ENCODE measurements around the gene ZNF710. TPM values are rescaled to one million over a fixed set of nuclear protein-coding genes. Genes with fewer than 3 reads are reported as not detected.

Gene ZNF710
- total and polyA plus RNA-seq, 2 experiments from 2014 or later = 7.8 to 22.2 TPM

DNA sequence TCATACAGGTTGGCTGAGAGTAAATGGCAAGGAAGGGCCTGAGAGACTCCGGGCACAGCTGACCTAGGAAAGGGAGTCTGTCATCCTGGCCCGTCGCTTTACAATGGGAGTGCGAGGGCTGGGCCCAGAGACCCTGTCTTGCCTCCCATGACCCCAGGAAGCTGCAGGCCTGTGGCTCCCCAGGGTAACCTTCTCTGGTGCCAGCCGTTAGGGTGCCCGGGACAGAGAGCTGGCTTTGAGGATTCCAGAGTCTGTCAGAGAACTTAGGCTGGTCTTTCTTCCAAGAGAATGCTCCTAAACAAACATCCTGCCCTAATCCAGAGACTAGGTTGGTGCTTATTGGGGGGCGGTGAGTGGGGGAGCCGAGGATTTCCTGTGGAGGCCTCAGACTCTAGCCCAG, 18.5 kb downstream of the ZNF710 start:
- no peak for DNase-seq (ENCODE audit: low read depth in 1 of 2, low spot score in 1 of 2)
- Histone ChIP-seq H3K36me3 (no peaks in the 10 kb centered on the region), H3K27ac (no peak overlapping the region), H3K9me3 (ENCODE audit: low read depth) (no peaks in the 10 kb centered on the region), H3K4me1 (ENCODE audit: low read depth) (no peaks in the 10 kb centered on the region), H3K4me3 (no peak overlapping the region), H3K27me3 (no peaks in the 10 kb centered on the region)
- TF ChIP-seq, protein P1, sequence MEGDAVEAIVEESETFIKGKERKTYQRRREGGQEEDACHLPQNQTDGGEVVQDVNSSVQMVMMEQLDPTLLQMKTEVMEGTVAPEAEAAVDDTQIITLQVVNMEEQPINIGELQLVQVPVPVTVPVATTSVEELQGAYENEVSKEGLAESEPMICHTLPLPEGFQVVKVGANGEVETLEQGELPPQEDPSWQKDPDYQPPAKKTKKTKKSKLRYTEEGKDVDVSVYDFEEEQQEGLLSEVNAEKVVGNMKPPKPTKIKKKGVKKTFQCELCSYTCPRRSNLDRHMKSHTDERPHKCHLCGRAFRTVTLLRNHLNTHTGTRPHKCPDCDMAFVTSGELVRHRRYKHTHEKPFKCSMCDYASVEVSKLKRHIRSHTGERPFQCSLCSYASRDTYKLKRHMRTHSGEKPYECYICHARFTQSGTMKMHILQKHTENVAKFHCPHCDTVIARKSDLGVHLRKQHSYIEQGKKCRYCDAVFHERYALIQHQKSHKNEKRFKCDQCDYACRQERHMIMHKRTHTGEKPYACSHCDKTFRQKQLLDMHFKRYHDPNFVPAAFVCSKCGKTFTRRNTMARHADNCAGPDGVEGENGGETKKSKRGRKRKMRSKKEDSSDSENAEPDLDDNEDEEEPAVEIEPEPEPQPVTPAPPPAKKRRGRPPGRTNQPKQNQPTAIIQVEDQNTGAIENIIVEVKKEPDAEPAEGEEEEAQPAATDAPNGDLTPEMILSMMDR (IDR thresholded peaks at IDR 0.05; ENCODE audit: low read depth, low read length) = no peak

DNA sequence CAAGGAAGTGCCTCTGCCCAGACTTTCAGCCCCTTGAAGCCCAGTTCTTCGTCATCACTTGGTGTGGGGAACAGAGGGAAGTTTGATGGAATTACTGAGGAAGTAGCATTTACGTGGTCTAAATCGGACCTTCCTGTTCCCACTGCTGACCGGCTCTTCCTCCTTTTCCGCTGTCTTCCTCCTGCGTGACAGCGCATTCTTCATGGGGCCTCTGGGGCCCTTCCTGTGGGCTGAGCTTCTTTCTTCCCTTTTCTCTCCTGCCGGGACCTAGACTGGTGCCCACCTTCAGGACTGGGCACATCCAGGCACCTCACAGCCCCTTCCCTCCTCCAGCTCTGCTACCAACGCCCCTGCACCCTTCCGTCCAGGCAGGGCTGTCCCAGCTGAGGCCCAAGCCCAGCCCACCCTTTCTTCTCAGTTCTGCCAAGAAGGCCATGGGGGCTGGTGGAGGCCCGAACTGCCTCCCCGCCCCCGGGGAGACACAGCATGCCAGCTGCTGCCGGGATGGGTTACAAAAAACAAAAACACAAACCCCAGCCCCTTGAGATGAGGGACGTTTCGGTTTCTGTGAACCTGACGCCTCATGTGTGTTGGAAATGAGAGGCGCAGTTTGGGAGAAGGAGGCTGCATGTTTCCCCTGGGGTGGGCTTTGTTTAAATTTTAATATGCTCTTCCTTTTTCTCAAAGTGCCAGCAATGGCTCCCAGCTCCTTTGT, 19.1 kb downstream of the ZNF710 start:
- Histone ChIP-seq H3K9me3 (ENCODE audit: low read depth) (no peaks in the 10 kb centered on the region), H3K4me3 (no peak overlapping the region), H3K27ac (no peak overlapping the region), H3K36me3 (no peaks in the 10 kb centered on the region), H3K27me3 (no peaks in the 10 kb centered on the region), H3K4me1 (ENCODE audit: low read depth) (no peaks in the 10 kb centered on the region)
- no peak for DNase-seq (ENCODE audit: low read depth in 1 of 2, low spot score in 1 of 2)
- TF ChIP-seq, protein P1 (IDR thresholded peaks at IDR 0.05; ENCODE audit: low read depth, low read length) = no peak

DNA sequence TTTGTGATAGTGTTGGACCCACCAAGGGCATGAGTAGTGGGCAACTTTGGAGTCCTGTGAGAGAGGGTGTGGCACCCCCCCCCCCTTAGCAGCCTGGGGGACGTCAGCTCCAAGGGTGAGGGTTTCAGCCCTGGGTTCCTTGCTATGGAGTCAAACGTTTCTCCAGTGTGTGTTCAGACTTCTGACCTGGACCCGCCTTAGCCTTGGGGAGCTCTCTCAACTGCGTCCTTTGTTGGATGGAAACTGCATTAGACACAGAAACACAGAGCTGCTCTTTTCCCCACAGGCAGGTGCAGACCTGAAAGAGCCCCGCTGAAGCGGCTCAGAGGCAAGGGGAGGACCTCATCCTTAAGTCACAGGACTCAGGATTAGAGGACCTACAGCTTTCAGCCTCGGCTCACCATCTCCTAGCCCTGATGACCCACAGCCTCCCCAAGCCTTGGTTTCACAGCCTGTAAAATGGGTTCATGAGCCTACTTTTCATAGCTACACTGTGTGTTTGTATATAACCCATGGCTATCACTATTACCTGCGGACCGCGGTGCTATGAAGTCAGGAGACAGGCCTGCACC, 19.9 kb downstream of the ZNF710 start:
- Histone ChIP-seq H3K9me3 (ENCODE audit: low read depth) (no peaks in the 10 kb centered on the region), H3K4me3 (no peak overlapping the region), H3K27me3 (no peaks in the 10 kb centered on the region), H3K4me1 (ENCODE audit: low read depth) (no peaks in the 10 kb centered on the region), H3K36me3 (no peaks in the 10 kb centered on the region), H3K27ac (no peak overlapping the region)
- TF ChIP-seq, protein P1 (IDR thresholded peaks at IDR 0.05; ENCODE audit: low read depth, low read length) = no peak
- DNase-seq (ENCODE audit: low read depth in 1 of 2, low spot score in 1 of 2) = no peak

DNA sequence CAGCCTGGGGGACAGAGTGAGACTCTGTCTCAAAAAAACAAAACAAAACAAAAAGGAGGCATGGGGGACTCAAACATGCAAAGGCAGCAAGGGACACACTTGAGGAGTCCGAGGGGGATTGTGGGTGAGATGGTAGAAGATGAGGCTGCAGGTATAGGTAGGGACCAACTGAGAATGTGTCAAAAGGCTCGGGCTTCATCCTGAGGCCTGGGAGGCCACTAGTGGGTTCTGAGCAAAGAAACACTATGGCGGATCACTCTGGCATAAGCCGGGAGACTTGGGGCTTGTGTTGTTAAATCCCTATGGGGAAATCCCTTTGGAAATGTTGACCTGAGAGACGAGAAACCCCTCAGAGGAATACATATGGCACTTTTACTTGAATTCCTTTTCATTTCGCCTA, 21.2 kb downstream of the ZNF710 start:
- Histone ChIP-seq H3K36me3 (no peaks in the 10 kb centered on the region), H3K9me3 (ENCODE audit: low read depth) (no peaks in the 10 kb centered on the region), H3K27ac (no peak overlapping the region), H3K4me1 (ENCODE audit: low read depth) (no peaks in the 10 kb centered on the region), H3K27me3 (no peaks in the 10 kb centered on the region), H3K4me3 (no peak overlapping the region)
- no peak for DNase-seq (ENCODE audit: low read depth in 1 of 2, low spot score in 1 of 2)
- TF ChIP-seq, protein P1 (IDR thresholded peaks at IDR 0.05; ENCODE audit: low read depth, low read length) = no peak

DNA sequence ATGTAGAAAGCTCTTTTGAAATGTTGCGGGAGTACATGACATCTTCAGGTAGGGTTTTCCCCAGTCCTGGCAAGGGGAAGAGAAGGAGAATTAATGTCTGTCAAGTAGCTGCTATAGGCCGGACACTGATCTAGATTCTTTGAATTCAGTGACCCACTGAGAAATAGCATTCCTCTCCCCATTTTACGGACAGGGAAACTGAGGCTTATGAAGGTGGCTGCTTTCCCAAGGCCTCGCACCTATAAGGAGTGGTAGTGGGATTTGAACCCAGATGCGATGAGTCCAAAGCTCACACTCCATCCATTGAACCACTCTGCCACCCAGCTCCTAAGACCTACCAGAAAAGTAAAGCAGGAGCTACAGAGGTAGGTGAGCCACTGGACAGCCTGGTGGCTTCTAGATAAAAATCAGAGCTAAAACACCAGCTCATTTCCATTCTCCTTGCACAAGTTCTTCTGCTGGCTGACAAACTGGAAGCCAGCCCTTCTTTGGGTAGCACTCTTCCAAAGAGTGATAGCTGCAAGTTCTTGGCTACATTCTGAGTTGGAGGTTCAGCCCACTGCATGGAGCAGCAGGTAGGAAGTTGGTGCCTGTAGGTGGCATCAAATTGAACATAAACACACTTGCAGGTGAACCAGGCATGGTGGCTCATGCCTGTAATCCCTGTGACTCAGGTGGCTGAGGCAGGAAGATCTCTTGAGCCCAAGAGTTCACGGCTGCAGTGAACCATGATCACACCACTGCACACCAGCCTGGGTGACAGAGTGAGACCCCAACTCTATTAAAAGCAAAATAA, 22.0 kb downstream of the ZNF710 start:
- no peak for DNase-seq (ENCODE audit: low read depth in 1 of 2, low spot score in 1 of 2)
- H3K9me3 ChIP-seq (ENCODE audit: low read depth) = no peaks in the 10 kb centered on the region
- TF ChIP-seq, protein P1 (IDR thresholded peaks at IDR 0.05; ENCODE audit: low read depth, low read length) = no peak
- no peaks in the 10 kb centered on the region for H3K4me1 ChIP-seq (ENCODE audit: low read depth)
- H3K27me3 ChIP-seq = no peaks in the 10 kb centered on the region
- no peak overlapping the region for H3K27ac ChIP-seq
- H3K36me3 ChIP-seq = no peaks in the 10 kb centered on the region
- no peak overlapping the region for H3K4me3 ChIP-seq

Data from cardiac muscle cell (in vitro differentiated cells and primary cell).